Liver (tissue), 9 donors: ENCODE results near the gene DHDDS. TPM values are rescaled to one million over a fixed set of nuclear protein-coding genes. Genes with fewer than 3 reads are reported as not detected.

Experiments used
- DNase-seq: peaks from one replicate; pipeline ENCODE4 v3.0.0-alpha.2; 2017; ENCODE audit warnings: low spot score
- H3K27ac ChIP-seq, 2 donors: one replicate each; pipeline ENCODE4 v1.7.0; 2013; ENCODE audit warnings: inconsistent platforms in 2 of 2, low read length in 2 of 2, control low read depth in 1 of 2, low read depth in 1 of 2, mild to moderate bottlenecking in 1 of 2
- H3K27me3 ChIP-seq, 4 donors: one replicate each; pipeline versions ENCODE4 v1.6.1 to v1.7.0; 2013; ENCODE audit warnings: low read length in 3 of 4, inconsistent platforms in 1 of 4, mild to moderate bottlenecking in 1 of 4, moderate library complexity in 1 of 4; ENCODE audit not compliant: control insufficient read depth in 4 of 4, insufficient read depth in 4 of 4
- H3K36me3 ChIP-seq, 4 donors: one replicate each; pipeline versions ENCODE4 v1.6.1 to v1.7.0; 2013; ENCODE audit warnings: low read length in 3 of 4, mild to moderate bottlenecking in 3 of 4, low read depth in 1 of 4, moderate library complexity in 1 of 4; ENCODE audit not compliant: control insufficient read depth in 4 of 4, insufficient read depth in 3 of 4
- H3K4me1 ChIP-seq, 4 donors: one replicate each; pipeline versions ENCODE4 v1.6.1 to v1.7.0; 2013; ENCODE audit warnings: low read length in 3 of 4, mild to moderate bottlenecking in 3 of 4, moderate library complexity in 1 of 4; ENCODE audit not compliant: control insufficient read depth in 4 of 4, insufficient read depth in 4 of 4
- H3K4me3 ChIP-seq, 3 donors: one replicate each; pipeline versions ENCODE4 v1.6.1 to v1.7.0; 2013; ENCODE audit warnings: low read length in 3 of 3, control low read depth in 1 of 3, low read depth in 1 of 3, mild to moderate bottlenecking in 1 of 3
- H3K9ac ChIP-seq, 2 donors: one replicate each; pipeline ENCODE4 v1.7.0; 2013; ENCODE audit warnings: low read length in 2 of 2, mild to moderate bottlenecking in 2 of 2, moderate library complexity in 2 of 2, control low read depth in 1 of 2, low read depth in 1 of 2
- H3K9me3 ChIP-seq, 4 donors: one replicate each; pipeline versions ENCODE4 v1.6.1 to v1.7.0; 2013; ENCODE audit warnings: low read length in 3 of 4; ENCODE audit not compliant: control insufficient read depth in 4 of 4
- EGR1 ChIP-seq, 2 donors: IDR thresholded peaks; 2 replicates each; pipeline ENCODE4 v1.6.1; 2016 to 2018; ENCODE audit warnings: antibody characterized with exemption in 2 of 2, low read depth in 2 of 2
- FOXA1 ChIP-seq: IDR thresholded peaks from 2 replicates; pipeline ENCODE4 v1.6.1; 2016; ENCODE audit warnings: antibody characterized with exemption
- GABPA ChIP-seq, 2 donors: IDR thresholded peaks in 1 of 2; conservative IDR thresholded peaks in 1 of 2; 2 replicates each; pipeline ENCODE4 v1.6.1; 2016; ENCODE audit warnings: antibody characterized with exemption in 2 of 2, mild to moderate bottlenecking in 1 of 2, moderate library complexity in 1 of 2
- HNF4A ChIP-seq, 2 donors: conservative IDR thresholded peaks; 2 replicates each; pipeline ENCODE4 v1.6.1; 2016; ENCODE audit warnings: antibody characterized with exemption in 2 of 2, mild to moderate bottlenecking in 2 of 2
- HNF4G ChIP-seq: IDR thresholded peaks from 2 replicates; pipeline ENCODE4 v1.6.1; 2016; ENCODE audit warnings: antibody characterized with exemption
- JUND ChIP-seq, 2 donors: IDR thresholded peaks; 2 replicates each; pipeline ENCODE4 v1.6.1; 2016; ENCODE audit warnings: antibody characterized with exemption in 2 of 2
- NR2F2 ChIP-seq: IDR thresholded peaks from 2 replicates; pipeline ENCODE4 v1.6.1; 2016; ENCODE audit warnings: antibody characterized with exemption
- RAD21 ChIP-seq, 2 donors: IDR thresholded peaks; 2 replicates each; pipeline ENCODE4 v1.6.1; 2016; ENCODE audit warnings: antibody characterized with exemption in 2 of 2, mild to moderate bottlenecking in 2 of 2
- RXRA ChIP-seq, 2 donors: IDR thresholded peaks; 2 replicates each; pipeline ENCODE4 v1.6.1; 2017 to 2018; ENCODE audit warnings: antibody characterized with exemption in 2 of 2, mild to moderate bottlenecking in 1 of 2
- SP1 ChIP-seq: IDR thresholded peaks from 2 replicates; pipeline ENCODE4 v1.6.1; 2018; ENCODE audit warnings: antibody characterized with exemption, mild to moderate bottlenecking
- TAF1 ChIP-seq: conservative IDR thresholded peaks from 2 replicates; pipeline ENCODE4 v1.6.1; 2016; ENCODE audit warnings: antibody characterized with exemption, mild to moderate bottlenecking
- YY1 ChIP-seq: IDR thresholded peaks from 2 replicates; pipeline ENCODE4 v1.6.1; 2016; ENCODE audit warnings: antibody characterized with exemption, mild to moderate bottlenecking
- WGBS: extraction: QIAGEN DNeasy Blood & Tissue Kit; methylation state at CpG from one replicate; pipeline ENCODE4 v1.1.7; 2013; 5-methylcytosine and 5-hydroxymethylcytosine counted together
- polyA plus RNA-seq, 2 donors: library from polyadenylated mRNA; stranded (reverse) in 1 of 2; unstranded in 1 of 2; fragments of 200-250 nt in 1 of 2; fragments of >200 nt in 1 of 2; fragmentation: Nextera tagmentation in 1 of 2; extraction: Ambion mirVana in 1 of 2; gene quantifications; one replicate each; pipeline versions ENCODE4 v1.2.1 to v1.2.3, GENCODE V29; 2013 to 2015
- total RNA-seq, 2 donors: library from RNA; depleted of rRNA; stranded (reverse); fragments of >200 nt; gene quantifications; one replicate each; pipeline ENCODE4 v1.2.3, GENCODE V29; 2014
- TF ChIP-seq, protein P1 (sequence below): fragments of 150-350 bp; IDR thresholded peaks from 2 replicates; pipeline ENCODE4 v1.5.1; 2017; ENCODE audit warnings: improper control_type of control experiment, low read depth, low read length; ENCODE audit not compliant: missing input control
- TF ChIP-seq, protein P2 (sequence below): IDR thresholded peaks from 2 replicates; pipeline ENCODE4 v1.6.1; 2016; ENCODE audit warnings: antibody characterized with exemption
- TF ChIP-seq, protein P3 (sequence below): IDR thresholded peaks from 2 replicates; pipeline ENCODE4 v1.6.1; 2016; ENCODE audit warnings: antibody characterized with exemption
- donor health status: healthy.
- donor health status: healthy.
- donor health status: healthy.
- donor health status: healthy.
- donor health status: healthy.

The DHDDS gene
- total and polyA plus RNA-seq, 4 donors = 10.6 to 21.7 (median 16.6) TPM

DNA sequence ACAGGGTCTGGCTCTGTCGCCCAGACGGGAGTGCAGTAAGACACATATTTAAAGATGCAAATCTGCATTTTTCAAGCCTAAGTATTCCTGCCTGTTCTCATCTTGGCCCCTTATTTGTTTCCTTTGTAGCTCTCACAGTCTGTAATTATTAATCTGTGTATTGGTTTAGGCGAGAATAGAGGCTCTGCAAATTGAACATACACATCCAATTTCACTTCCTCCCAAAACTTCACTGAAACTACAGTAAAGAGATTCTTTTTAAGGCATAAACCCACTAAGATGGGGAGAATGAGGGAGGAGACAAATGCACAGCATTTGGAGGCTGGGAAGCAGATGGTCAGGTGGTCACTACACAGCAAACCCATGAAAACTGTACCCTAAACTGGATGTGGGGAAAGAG, 61.1 kb downstream of the DHDDS start (continued):
- TF ChIP-seq, protein P1, sequence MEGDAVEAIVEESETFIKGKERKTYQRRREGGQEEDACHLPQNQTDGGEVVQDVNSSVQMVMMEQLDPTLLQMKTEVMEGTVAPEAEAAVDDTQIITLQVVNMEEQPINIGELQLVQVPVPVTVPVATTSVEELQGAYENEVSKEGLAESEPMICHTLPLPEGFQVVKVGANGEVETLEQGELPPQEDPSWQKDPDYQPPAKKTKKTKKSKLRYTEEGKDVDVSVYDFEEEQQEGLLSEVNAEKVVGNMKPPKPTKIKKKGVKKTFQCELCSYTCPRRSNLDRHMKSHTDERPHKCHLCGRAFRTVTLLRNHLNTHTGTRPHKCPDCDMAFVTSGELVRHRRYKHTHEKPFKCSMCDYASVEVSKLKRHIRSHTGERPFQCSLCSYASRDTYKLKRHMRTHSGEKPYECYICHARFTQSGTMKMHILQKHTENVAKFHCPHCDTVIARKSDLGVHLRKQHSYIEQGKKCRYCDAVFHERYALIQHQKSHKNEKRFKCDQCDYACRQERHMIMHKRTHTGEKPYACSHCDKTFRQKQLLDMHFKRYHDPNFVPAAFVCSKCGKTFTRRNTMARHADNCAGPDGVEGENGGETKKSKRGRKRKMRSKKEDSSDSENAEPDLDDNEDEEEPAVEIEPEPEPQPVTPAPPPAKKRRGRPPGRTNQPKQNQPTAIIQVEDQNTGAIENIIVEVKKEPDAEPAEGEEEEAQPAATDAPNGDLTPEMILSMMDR = no peak
- TF ChIP-seq FOXA1 = no peak

DNA sequence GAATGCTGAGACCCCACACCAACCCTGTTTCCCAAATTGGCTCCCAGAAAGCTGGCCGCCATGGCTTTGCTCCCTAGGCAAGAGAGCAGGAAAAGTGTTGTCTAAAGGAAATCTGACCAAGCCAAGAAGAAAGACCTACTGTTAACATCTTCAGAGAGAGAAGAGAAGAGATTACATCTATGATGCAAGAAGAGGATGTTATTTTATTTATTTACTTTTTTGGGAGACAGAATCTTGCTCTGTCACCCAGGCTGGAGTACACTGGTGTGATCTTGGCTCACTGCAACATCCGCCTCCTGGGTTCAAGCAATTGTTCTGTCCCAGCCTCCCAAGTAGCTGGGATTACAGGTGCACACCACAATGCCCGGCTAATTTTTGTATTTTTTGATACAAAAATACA, 61.8 kb downstream of the DHDDS start:
- DNase-seq = no peak
- WGBS = 94% methylated on average over 3 of the region's 3 CpGs
- no peak overlapping the region for H3K4me3 ChIP-seq

DNA sequence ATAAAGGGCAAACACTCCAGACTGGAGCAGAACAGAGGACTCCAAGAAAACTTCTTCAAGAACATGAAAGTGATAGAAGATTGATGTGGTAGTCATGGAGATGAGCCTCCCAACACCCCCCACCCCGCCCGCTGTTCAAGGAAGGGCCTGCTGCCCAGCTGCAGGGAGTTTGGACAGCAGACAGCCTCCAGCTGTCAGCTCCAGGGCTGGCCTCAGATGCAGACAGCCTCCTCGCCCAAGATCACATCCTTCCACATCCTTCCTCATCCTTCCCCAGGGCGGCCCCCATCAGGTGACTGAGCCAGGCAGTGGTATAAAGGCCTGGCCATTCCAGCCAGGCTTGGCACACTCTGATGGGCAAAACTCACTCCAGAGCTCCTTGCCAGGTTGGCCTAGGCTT, 64.7 kb downstream of the DHDDS start:
- no peaks in the 10 kb centered on the region for H3K9me3 ChIP-seq
- no peak for DNase-seq
- H3K4me3 ChIP-seq = no peak overlapping the region
- TF ChIP-seq, protein P1 = no peak
- TF ChIP-seq HNF4A (conservative IDR thresholded peaks at IDR 0.05) (no peak), HNF4G (no peak), FOXA1 (no peak)
- TF ChIP-seq, protein P2, sequence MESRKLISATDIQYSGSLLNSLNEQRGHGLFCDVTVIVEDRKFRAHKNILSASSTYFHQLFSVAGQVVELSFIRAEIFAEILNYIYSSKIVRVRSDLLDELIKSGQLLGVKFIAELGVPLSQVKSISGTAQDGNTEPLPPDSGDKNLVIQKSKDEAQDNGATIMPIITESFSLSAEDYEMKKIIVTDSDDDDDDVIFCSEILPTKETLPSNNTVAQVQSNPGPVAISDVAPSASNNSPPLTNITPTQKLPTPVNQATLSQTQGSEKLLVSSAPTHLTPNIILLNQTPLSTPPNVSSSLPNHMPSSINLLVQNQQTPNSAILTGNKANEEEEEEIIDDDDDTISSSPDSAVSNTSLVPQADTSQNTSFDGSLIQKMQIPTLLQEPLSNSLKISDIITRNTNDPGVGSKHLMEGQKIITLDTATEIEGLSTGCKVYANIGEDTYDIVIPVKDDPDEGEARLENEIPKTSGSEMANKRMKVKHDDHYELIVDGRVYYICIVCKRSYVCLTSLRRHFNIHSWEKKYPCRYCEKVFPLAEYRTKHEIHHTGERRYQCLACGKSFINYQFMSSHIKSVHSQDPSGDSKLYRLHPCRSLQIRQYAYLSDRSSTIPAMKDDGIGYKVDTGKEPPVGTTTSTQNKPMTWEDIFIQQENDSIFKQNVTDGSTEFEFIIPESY = no peak
- TF ChIP-seq, protein P3, sequence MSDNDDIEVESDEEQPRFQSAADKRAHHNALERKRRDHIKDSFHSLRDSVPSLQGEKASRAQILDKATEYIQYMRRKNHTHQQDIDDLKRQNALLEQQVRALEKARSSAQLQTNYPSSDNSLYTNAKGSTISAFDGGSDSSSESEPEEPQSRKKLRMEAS = no peak
- H3K9ac ChIP-seq = no peak overlapping the region
- WGBS = 84% methylated on average over 4 of the region's 4 CpGs
- H3K4me1 ChIP-seq = peaks cover 2 to 17% (median 8%) of the 10 kb centered on the region in 4 donors
- no peak overlapping the region for H3K27ac ChIP-seq
- H3K36me3 ChIP-seq = no peaks in the 10 kb centered on the region
- no peaks in the 10 kb centered on the region for H3K27me3 ChIP-seq

More for the DNA sequence above, 61.8 kb downstream of the DHDDS start:
- H3K9me3 ChIP-seq = no peaks in the 10 kb centered on the region
- H3K27ac ChIP-seq = no peak overlapping the region
- TF ChIP-seq RXRA (IDR thresholded peaks at IDR 0.05) = no peak
- no peak for TF ChIP-seq SP1
- no peak for TF ChIP-seq JUND (IDR thresholded peaks at IDR 0.05)
- H3K4me1 ChIP-seq = no peaks in the 10 kb centered on the region
- H3K36me3 ChIP-seq = no peaks in the 10 kb centered on the region
- H3K9ac ChIP-seq = no peak overlapping the region
- no peaks in the 10 kb centered on the region for H3K27me3 ChIP-seq

DNA sequence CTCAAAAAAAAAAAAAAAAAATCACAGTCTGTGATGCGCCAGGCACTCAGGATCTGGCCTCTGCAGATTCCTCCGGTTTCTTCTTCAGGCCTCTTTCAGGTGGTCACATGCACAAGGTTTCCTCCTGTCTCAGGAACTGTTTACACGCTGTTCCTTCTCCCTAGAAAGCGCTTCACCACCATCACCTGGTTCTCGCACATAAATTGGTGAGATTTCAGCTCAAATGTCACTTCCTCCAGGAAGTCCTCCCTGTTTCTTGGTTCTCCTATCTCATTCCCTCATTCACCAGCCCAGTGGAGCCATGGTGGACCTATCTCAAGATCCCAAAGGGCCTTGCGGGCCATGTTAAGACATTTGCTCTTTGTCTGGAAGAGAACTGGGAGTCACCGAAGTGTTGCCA, 66.8 kb downstream of the DHDDS start:
- 93% methylated on average over 7 of the region's 7 CpGs for WGBS
- Histone ChIP-seq H3K9me3 (no peaks in the 10 kb centered on the region), H3K4me3 (no peak overlapping the region), H3K27ac (no peak overlapping the region), H3K9ac (no peak overlapping the region), H3K27me3 (no peaks in the 10 kb centered on the region), H3K36me3 (no peaks in the 10 kb centered on the region), H3K4me1 (peaks cover 2 to 17% (median 8%) of the 10 kb centered on the region in 4 donors)
- no peak for DNase-seq
- no peak for TF ChIP-seq JUND (IDR thresholded peaks at IDR 0.05)
- TF ChIP-seq TAF1 = no peak
- no peak for TF ChIP-seq GABPA (IDR thresholded peaks at IDR 0.05 in 1 of 2, conservative IDR thresholded peaks at IDR 0.05 in 1 of 2)
- TF ChIP-seq, protein P1 = no peak
- TF ChIP-seq RXRA (IDR thresholded peaks at IDR 0.05) = no peak
- TF ChIP-seq NR2F2 = no peak
- TF ChIP-seq, protein P3 = no peak
- no peak for TF ChIP-seq RAD21 (IDR thresholded peaks at IDR 0.05)
- TF ChIP-seq YY1 = no peak
- no peak for TF ChIP-seq EGR1 (IDR thresholded peaks at IDR 0.05; ENCODE audit: low read depth in 2 of 2)
